Occipital lobe (tissue), 2 donors: ENCODE data around the gene C16orf86. TPM values are rescaled to one million over a fixed set of nuclear protein-coding genes. Genes with fewer than 3 reads are reported as not detected.

Experiments used
- DNase-seq: peaks from one replicate; lab custom pipeline; 2025; lab: John Stamatoyannopoulos, UW
- total RNA-seq: library from RNA; depleted of rRNA; stranded (reverse); fragments of >200 nt; gene quantifications from one replicate; pipeline ENCODE4 v1.2.3, GENCODE V29; 2014

The C16orf86 gene, protein sequence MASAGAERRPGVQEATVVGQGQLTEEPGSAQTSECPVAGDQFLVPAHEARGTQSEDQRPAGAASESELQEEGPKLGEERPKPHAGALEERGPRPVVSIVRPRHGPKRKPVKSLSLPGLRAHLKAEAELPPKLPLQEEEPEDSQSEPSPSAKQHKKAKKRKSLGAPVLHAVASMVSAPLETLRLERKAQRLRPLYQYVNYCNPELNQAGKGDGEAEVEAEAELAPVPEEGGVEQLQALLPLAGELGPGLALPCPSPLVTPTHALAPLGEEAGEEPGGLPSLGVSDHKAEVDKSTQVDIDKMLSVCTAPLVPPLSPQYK
- total RNA-seq: 3.1 TPM

DNA sequence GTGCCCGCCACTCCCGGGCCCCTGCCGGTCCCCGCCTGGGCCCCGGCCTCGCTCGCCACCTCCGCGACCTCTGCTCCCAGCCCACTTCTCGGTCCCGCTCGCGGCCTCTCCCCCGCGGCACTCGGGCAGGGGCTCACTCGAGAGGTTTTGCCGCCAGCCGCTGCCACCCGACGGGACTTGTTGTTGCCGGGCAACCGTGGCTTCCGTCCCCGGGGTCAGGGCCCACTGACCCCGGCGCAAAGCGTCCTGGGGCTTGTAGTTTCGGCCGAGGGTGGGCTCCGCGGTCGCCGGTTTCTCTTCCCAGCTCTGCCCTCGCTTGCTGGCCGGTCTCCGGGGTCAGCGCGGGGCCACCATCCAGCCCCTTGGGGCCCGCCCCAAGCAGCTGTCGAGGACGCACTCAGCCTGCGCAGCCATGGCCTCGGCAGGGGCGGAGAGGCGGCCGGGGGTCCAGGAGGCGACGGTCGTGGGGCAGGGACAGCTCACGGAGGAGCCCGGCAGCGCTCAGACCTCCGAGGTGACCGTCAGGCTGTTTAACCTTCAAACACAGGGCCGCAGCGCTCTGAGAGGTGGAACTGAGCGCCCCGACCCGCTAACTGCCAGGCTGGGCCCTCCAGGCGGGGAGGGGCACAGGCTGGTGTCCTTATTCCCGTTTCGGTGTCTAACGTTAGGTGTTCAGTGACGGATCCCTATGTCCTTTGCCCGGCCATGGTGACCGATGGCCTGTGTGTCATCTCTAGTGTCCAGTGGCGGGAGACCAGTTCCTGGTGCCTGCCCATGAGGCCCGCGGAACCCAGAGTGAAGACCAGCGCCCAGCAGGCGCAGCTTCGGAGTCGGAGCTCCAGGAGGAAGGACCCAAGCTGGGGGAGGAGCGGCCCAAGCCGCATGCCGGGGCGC, at the start of gene C16orf86, which contains the start of gene ENKD1:
C16orf86 (plus strand) TSS at position 256 of the 894 bp plus-strand sequence; CDS start at position 413, 157 bp downstream.
ENKD1 (minus strand) TSS at position 192 of the 894 bp plus-strand sequence. CDS start 308 bp downstream, outside the sequence.
- peak; percentile 55 for DNase-seq

- no peak for DNase-seq
These were observed 38.4 kb upstream of the C16orf86 start for GRCh38 chr16:67628216-67628615.

- DNase-seq: peak; percentile 44
These were observed 34.0 kb upstream of the C16orf86 start for GRCh38 chr16:67632415-67633172.

GRCh38 chr16:67636713-67637112, 29.9 kb upstream of the C16orf86 start:
- no peak for DNase-seq

- no peak for DNase-seq
These were observed 29.0 kb upstream of the C16orf86 start for GRCh38 chr16:67637625-67638024.

DNA sequence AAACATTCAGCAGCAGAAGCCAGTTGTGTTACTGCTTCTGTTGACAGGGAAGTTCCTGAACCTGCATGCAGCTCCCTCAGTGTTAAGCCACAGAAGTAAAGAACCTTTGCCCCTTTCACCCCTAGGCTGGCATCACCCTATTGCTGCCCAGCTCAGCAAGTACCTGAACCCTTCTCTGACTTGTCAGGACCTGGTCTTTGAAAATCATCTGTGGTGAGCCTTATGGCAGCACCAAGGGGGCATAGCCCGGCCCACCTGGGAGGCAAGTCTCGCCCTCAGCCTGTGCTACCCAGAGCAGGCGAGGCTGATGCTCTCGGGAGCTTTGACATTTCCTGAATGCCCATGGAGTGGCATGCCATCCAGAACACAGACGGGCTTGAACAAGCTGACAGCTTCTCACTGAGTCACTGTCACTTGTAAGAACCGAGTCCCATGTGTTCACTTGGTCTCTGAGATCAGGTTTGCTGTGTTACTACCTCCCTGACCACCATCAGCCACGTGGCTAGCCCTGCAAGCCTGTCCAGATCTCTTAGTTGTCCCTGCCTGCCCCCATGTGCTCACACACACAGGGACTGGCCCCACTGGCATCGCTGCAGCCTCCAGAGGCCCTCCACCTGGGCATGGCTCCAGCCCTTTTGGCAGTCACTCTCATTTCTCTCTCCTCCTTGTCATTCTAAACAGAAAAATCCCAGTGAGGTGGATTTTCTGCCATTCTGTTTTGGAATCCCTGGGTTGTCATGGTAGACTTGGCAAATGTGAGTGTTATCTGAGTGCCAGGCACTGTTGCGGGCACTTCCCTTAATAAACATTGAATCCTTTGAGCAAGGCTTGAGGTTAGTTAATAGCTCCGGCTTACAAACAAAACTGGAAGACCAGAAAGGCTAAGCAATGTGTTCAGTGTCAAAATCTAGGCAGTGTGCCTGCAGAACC, 24.6 kb upstream of the C16orf86 start:
- no peak for DNase-seq

DNA sequence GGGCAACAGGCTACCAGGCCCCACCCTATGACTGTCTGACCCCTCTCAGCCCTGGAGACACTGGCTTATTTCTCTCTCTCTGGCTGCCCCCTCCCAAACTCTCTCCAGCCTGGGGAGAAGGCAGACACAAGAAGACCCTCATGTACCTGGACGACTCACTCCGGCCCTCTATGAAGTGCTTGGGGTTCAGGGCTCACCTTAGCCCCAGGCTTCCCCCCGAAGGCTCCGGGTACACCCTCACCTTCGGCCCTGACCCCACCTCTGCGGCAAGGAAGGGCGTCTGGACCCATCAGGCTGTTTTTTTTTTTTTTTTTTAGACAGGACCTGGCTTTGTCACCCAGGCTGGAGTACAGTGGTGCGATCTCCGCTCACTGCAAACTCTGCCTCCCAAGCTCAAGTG, 22.6 kb upstream of the C16orf86 start:
- DNase-seq: no peak

- DNase-seq: no peak
These were observed 21.1 kb upstream of the C16orf86 start for GRCh38 chr16:67645397-67646121.

GRCh38 chr16:67647111-67647651, 19.4 kb upstream of the C16orf86 start:
- DNase-seq: no peak

GRCh38 chr16:67647681-67648080, 18.9 kb upstream of the C16orf86 start:
- no peak for DNase-seq

GRCh38 chr16:67648088-67648763, 18.4 kb upstream of the C16orf86 start:
- no peak for DNase-seq

DNA sequence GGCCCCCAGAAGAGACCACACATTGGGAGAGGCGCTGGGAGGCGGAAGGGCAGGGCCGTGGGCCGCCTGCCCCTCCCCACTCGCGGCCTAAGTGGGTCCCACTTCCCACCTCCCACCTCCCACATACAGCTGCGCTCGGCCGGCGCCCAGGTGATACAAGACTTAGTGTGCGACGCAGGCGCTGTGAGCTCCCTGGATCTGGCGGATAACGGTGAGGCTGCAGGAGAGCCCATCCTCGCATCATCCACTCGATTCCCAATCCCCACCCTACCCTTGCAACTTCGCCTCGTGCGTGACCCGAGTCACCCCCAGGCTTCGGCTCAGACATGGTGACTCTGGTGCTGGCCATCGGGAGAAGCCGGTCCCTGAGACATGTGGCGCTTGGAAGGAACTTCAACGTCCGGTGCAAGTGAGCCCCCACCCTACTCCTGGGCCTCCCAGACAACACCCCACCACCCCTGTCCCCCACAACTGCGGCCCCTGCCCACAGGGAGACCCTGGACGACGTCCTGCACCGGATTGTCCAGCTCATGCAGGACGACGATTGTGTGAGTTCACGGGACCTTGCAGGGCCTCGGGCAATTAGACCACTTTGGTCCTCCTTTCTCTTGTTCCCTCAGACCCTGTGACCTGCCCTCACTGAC, 17.7 kb upstream of the C16orf86 start:
- DNase-seq: no peak

GRCh38 chr16:67649494-67649931, 17.1 kb upstream of the C16orf86 start:
- DNase-seq: no peak

GRCh38 chr16:67650023-67650422, 16.6 kb upstream of the C16orf86 start:
- DNase-seq: no peak

GRCh38 chr16:67651039-67651438, 15.6 kb upstream of the C16orf86 start:
- no peak for DNase-seq

GRCh38 chr16:67651847-67652246, 14.8 kb upstream of the C16orf86 start:
- DNase-seq: no peak

GRCh38 chr16:67652578-67653127, 14.0 kb upstream of the C16orf86 start:
- DNase-seq: no peak
